SU-DHL-6 (cell line): ENCODE measurements around the gene TGFA.

Source experiments
- EZH2phosphoT487 ChIP-seq: fragments of 200-600 bp; sonication (generic), shearing (Covaris generic); conservative IDR thresholded peaks from 2 replicates; pipeline ENCODE4 v1.6.1; 2018; ENCODE audit warnings: mild to moderate bottlenecking, antibody characterized with exemption, low read length, moderate library complexity, mixed read lengths
- TF ChIP-seq, protein P1 (sequence below): fragments of 200-600 bp; sonication (generic); IDR thresholded peaks from one replicate; pipeline ENCODE4 v1.5.1; 2017; ENCODE audit warnings: antibody characterized with exemption, mild to moderate bottlenecking, low read length, moderate library complexity; ENCODE audit not compliant: insufficient read depth, poor library complexity, severe bottlenecking

DNA sequence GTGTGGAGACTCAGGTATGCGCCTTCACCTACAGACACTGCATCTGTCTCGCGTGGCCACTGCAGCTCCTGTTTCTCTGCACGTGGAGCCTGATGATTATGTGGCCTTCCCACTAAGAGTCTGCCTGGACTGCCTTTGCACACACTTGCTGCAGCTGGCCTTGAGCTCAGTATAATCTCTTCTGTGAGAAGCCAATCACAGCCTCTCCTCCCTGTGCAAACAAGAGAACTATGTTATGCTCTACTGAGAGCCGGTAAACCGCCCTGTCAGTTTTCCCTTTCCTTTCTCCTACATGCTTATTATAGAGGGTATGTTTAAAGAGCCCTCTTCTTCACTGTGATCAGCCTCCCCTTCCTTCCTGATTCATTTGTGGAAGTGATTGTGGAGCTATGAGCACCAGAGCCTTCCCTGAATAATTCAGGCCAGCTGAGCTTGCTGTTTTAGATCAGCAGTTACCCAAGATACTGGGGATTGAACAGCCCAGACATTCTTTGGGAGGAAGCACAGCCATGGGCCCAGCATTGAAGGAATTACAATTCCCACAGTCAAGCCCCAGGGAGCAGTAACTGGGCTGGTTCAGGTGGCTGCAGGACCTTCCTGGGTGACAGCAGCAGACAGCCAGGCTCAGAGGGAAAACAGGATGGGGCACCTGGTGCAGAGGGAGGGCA is 3.7 kb upstream of the TGFA start:
- TF ChIP-seq, protein P1, sequence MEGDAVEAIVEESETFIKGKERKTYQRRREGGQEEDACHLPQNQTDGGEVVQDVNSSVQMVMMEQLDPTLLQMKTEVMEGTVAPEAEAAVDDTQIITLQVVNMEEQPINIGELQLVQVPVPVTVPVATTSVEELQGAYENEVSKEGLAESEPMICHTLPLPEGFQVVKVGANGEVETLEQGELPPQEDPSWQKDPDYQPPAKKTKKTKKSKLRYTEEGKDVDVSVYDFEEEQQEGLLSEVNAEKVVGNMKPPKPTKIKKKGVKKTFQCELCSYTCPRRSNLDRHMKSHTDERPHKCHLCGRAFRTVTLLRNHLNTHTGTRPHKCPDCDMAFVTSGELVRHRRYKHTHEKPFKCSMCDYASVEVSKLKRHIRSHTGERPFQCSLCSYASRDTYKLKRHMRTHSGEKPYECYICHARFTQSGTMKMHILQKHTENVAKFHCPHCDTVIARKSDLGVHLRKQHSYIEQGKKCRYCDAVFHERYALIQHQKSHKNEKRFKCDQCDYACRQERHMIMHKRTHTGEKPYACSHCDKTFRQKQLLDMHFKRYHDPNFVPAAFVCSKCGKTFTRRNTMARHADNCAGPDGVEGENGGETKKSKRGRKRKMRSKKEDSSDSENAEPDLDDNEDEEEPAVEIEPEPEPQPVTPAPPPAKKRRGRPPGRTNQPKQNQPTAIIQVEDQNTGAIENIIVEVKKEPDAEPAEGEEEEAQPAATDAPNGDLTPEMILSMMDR, result no peak
- TF ChIP-seq EZH2phosphoT487, result no peak
